Measurements from ENCODE around the gene EPN1. TPM values are rescaled to one million over a fixed set of nuclear protein-coding genes. Genes with fewer than 3 reads are reported as not detected.

Gene EPN1
- polyA plus RNA-seq, 1 donor (not counting 4 experiments of a cell fraction or from before 2014, with no cell fraction given) = 23.3 TPM

GRCh38 chr19:55683449-55684261 is 8.6 kb downstream of the EPN1 start:
- no peak for FAIRE-seq

GRCh38 chr19:55684946-55685681 is 10.1 kb downstream of the EPN1 start:
- H3K4me2 ChIP-seq (ENCODE audit: control insufficient read depth, extremely low read depth, insufficient read depth, low read depth, low read length) = no peak overlapping the region
- peaks cover 2% of the 10 kb centered on the region for H3K4me1 ChIP-seq (ENCODE audit: control insufficient read depth, extremely low read depth, insufficient read depth, low read length)
- TF ChIP-seq EZH2 (IDR thresholded peaks at IDR 0.05; ENCODE audit: low read length) (no peak), CTCF (optimal IDR thresholded peaks at IDR 0.05 in 1 of 3, IDR thresholded peaks at IDR 0.05 in 1 of 3, conservative IDR thresholded peaks at IDR 0.05 in 1 of 3; ENCODE audit: extremely low read depth in 1 of 3, insufficient read depth in 2 of 3, low read length in 3 of 3) (no peak)
- peaks cover 8% of the 10 kb centered on the region for H4K20me1 ChIP-seq (ENCODE audit: control insufficient read depth, extremely low read depth, insufficient read depth, low read length)
- H3K9ac ChIP-seq (ENCODE audit: control insufficient read depth, extremely low read depth, insufficient read depth, low read length) = no peak overlapping the region
- FAIRE-seq (no peak), DNase-seq (ENCODE audit: low read depth, low spot score) (no peak)
- H3K27ac ChIP-seq (ENCODE audit: control insufficient read depth, insufficient read depth, low read length) = no peak overlapping the region
- H3K9me1 ChIP-seq (ENCODE audit: control insufficient read depth, extremely low read depth, insufficient read depth, low read length) = no peaks in the 10 kb centered on the region
- H2AFZ ChIP-seq (ENCODE audit: control insufficient read depth, low read length) = no peak overlapping the region
- dilution Hi-C loops (cut with MboI; ENCODE audit: extremely low pct_ligation_motif_present, low sequenced_read_pairs) = no loop called here
- H3K4me3 ChIP-seq (ENCODE audit: control insufficient read depth in 2 of 3, extremely low read depth in 1 of 3, insufficient read depth in 2 of 3, low read depth in 1 of 3, low read length in 3 of 3) = no peak overlapping the region
- no peaks in the 10 kb centered on the region for H3K9me3 ChIP-seq (ENCODE audit: control insufficient read depth, low read depth, low read length)
- peaks cover 41 to 45% of the 10 kb centered on the region in 2 experiments for H3K36me3 ChIP-seq (ENCODE audit: control insufficient read depth in 2 of 2, extremely low read depth in 1 of 2, insufficient read depth in 2 of 2, low read length in 2 of 2)
- peaks cover 69% of the 10 kb centered on the region for H3K79me2 ChIP-seq (ENCODE audit: control insufficient read depth, insufficient read depth, low read length)
- H3K27me3 ChIP-seq (ENCODE audit: control insufficient read depth, extremely low read depth, insufficient read depth, low read length) = no peaks in the 10 kb centered on the region

More at GRCh38 chr19:55683449-55684261, 8.6 kb downstream of the EPN1 start:
- Histone ChIP-seq H3K4me2 (ENCODE audit: control insufficient read depth, extremely low read depth, insufficient read depth, low read depth, low read length) (no peak overlapping the region), H3K9me1 (ENCODE audit: control insufficient read depth, extremely low read depth, insufficient read depth, low read length) (no peaks in the 10 kb centered on the region), H3K36me3 (ENCODE audit: control insufficient read depth in 2 of 2, extremely low read depth in 1 of 2, insufficient read depth in 2 of 2, low read length in 2 of 2) (peaks cover 43 to 53% of the 10 kb centered on the region in 2 experiments), H3K79me2 (ENCODE audit: control insufficient read depth, insufficient read depth, low read length) (peaks cover 81% of the 10 kb centered on the region), H3K27ac (ENCODE audit: control insufficient read depth, insufficient read depth, low read length) (no peak overlapping the region), H3K4me1 (ENCODE audit: control insufficient read depth, extremely low read depth, insufficient read depth, low read length) (peaks cover 13% of the 10 kb centered on the region), H4K20me1 (ENCODE audit: control insufficient read depth, extremely low read depth, insufficient read depth, low read length) (peaks cover 10% of the 10 kb centered on the region), H3K9ac (ENCODE audit: control insufficient read depth, extremely low read depth, insufficient read depth, low read length) (no peak overlapping the region), H2AFZ (ENCODE audit: control insufficient read depth, low read length) (no peak overlapping the region), H3K9me3 (ENCODE audit: control insufficient read depth, low read depth, low read length) (no peaks in the 10 kb centered on the region), H3K27me3 (ENCODE audit: control insufficient read depth, extremely low read depth, insufficient read depth, low read length) (no peaks in the 10 kb centered on the region), H3K4me3 (ENCODE audit: control insufficient read depth in 2 of 3, extremely low read depth in 1 of 3, insufficient read depth in 2 of 3, low read depth in 1 of 3, low read length in 3 of 3) (no peak overlapping the region)
- dilution Hi-C loops (cut with MboI; ENCODE audit: extremely low pct_ligation_motif_present, low sequenced_read_pairs) = no loop called here
- DNase-seq (ENCODE audit: low read depth, low spot score) = no peak
- TF ChIP-seq EZH2 (IDR thresholded peaks at IDR 0.05; ENCODE audit: low read length) = no peak
- TF ChIP-seq CTCF (optimal IDR thresholded peaks at IDR 0.05 in 1 of 3, IDR thresholded peaks at IDR 0.05 in 1 of 3, conservative IDR thresholded peaks at IDR 0.05 in 1 of 3; ENCODE audit: extremely low read depth in 1 of 3, insufficient read depth in 2 of 3, low read length in 3 of 3) = no peak
